ENCODE measurements around the gene C16orf82. TPM values are rescaled to one million over a fixed set of nuclear protein-coding genes. Genes with fewer than 3 reads are reported as not detected.

Gene C16orf82
- polyA plus RNA-seq, 2 donors: not detected

DNA sequence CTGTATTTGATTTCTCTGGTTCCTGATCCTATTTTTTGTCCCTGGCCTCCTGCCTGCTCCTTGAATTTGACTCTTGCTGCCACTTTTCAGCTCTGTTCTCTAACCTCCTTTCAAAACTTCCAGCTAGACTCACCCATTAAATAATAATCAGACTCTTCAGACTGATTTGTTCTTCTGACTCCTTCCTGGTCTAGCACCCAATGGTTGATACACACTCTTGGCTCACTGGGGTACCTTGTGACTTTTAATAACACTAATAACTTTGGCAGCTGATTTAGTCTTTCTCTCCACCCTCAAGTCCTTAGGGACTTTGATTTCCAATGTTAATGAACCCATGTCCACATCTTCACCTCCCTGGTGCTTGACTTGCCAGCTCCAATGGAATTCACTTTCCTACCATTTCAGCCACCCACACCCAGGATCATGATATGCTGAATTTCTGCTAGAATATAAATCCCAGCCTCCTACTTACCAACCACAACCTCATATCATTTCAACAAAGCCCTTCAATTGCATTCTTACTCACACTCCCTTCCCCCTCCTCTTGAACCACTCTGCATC lies 19.7 kb upstream of the C16orf82 start:
- Histone ChIP-seq H3K27me3 (ENCODE audit: control insufficient read depth in 1 of 2, insufficient read depth in 2 of 2, low read length in 2 of 2) (no peaks in the 10 kb centered on the region), H3K4me1 (ENCODE audit: control insufficient read depth in 2 of 2, insufficient read depth in 2 of 2, low read length in 1 of 2) (no peaks in the 10 kb centered on the region), H3K9me3 (ENCODE audit: control insufficient read depth in 2 of 2, insufficient read depth in 1 of 2, low read depth in 1 of 2, low read length in 1 of 2) (peaks cover 0 to 3% of the 10 kb centered on the region in 2 donors), H3K27ac (ENCODE audit: low read depth in 2 of 2, low read length in 1 of 2) (no peak overlapping the region), H3K36me3 (ENCODE audit: control insufficient read depth in 2 of 2, insufficient read depth in 2 of 2, low read length in 1 of 2) (no peaks in the 10 kb centered on the region), H3K4me3 (ENCODE audit: low read depth in 1 of 2, low read length in 2 of 2) (no peak overlapping the region)

DNA sequence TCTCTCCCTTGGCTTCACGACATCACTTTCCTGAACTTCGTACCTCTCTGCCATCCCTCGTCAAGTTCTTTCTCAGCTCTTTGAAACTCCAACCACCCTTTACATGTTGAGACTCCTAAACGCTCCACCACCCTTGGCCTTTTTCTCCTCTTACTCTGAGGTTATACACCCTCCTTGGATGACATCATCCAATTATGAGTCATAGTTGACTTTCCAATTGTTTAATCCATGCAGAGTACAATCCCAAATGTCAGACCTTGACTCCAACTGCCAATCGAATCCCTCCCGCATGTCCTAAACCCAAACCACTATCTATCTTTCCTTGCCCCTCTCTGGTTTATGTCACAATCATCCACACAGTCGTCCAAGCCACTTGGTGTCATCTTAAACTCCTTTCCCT lies 18.4 kb upstream of the C16orf82 start:
- H3K4me1 ChIP-seq (ENCODE audit: control insufficient read depth in 2 of 2, insufficient read depth in 2 of 2, low read length in 1 of 2): no peaks in the 10 kb centered on the region
- no peaks in the 10 kb centered on the region for H3K27me3 ChIP-seq (ENCODE audit: control insufficient read depth in 1 of 2, insufficient read depth in 2 of 2, low read length in 2 of 2)
- H3K36me3 ChIP-seq (ENCODE audit: control insufficient read depth in 2 of 2, insufficient read depth in 2 of 2, low read length in 1 of 2): no peaks in the 10 kb centered on the region
- H3K4me3 ChIP-seq (ENCODE audit: low read depth in 1 of 2, low read length in 2 of 2): no peak overlapping the region
- 58 to 62% methylated on average over 7 of the region's 7 CpGs for WGBS, 2 donors
- peaks cover 0 to 3% of the 10 kb centered on the region in 2 donors for H3K9me3 ChIP-seq (ENCODE audit: control insufficient read depth in 2 of 2, insufficient read depth in 1 of 2, low read depth in 1 of 2, low read length in 1 of 2)
- H3K27ac ChIP-seq (ENCODE audit: low read depth in 2 of 2, low read length in 1 of 2): no peak overlapping the region

DNA sequence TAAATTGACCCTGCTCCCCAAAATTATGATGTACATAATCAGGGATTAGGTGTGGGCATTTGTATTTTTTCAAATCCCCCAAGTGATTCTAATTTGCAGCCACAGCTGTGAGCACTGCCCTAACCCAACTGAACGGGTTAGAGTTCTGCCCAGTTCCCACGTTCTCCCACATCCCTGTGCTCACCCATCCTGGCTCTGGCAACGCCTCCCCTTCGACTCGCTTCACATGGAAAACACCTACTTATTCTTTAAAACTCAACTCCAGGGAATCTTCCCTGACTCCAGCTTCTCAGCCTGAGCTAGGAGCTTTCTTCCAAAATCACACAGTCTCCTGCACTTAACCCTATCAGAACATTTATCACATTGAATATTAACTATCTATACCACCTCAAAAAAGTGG lies 17.6 kb upstream of the C16orf82 start:
- Histone ChIP-seq H3K27me3 (ENCODE audit: control insufficient read depth in 1 of 2, insufficient read depth in 2 of 2, low read length in 2 of 2) (no peaks in the 10 kb centered on the region), H3K36me3 (ENCODE audit: control insufficient read depth in 2 of 2, insufficient read depth in 2 of 2, low read length in 1 of 2) (no peaks in the 10 kb centered on the region), H3K27ac (ENCODE audit: low read depth in 2 of 2, low read length in 1 of 2) (no peak overlapping the region), H3K4me3 (ENCODE audit: low read depth in 1 of 2, low read length in 2 of 2) (no peak overlapping the region), H3K4me1 (ENCODE audit: control insufficient read depth in 2 of 2, insufficient read depth in 2 of 2, low read length in 1 of 2) (no peaks in the 10 kb centered on the region), H3K9me3 (ENCODE audit: control insufficient read depth in 2 of 2, insufficient read depth in 1 of 2, low read depth in 1 of 2, low read length in 1 of 2) (peaks cover 0 to 3% of the 10 kb centered on the region in 2 donors)
- 79 to 84% methylated on average over 5 of the region's 5 CpGs for WGBS, 2 donors

DNA sequence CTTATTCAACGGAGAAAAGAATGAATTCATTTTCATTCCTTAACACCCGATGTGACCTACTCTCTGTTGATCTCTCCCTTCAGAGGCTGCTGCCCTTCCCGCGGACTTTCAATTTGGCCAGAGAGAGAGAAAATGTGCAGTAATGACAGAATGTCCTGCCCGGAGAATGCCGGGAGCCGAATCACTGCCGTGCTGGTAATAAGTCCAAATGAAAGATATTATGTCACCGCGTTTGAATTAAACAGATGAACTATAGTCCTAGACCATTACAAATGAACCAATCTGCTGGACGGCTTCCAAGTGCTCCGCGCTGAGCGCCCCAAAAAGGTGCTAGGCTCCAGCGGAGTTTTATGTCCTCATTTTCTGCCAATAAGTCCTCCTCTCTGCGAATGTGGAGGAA lies 14.7 kb upstream of the C16orf82 start:
- H3K4me1 ChIP-seq (ENCODE audit: control insufficient read depth in 2 of 2, insufficient read depth in 2 of 2, low read length in 1 of 2): no peaks in the 10 kb centered on the region
- H3K9me3 ChIP-seq (ENCODE audit: control insufficient read depth in 2 of 2, insufficient read depth in 1 of 2, low read depth in 1 of 2, low read length in 1 of 2): peaks cover 0 to 3% of the 10 kb centered on the region in 2 donors
- no peaks in the 10 kb centered on the region for H3K36me3 ChIP-seq (ENCODE audit: control insufficient read depth in 2 of 2, insufficient read depth in 2 of 2, low read length in 1 of 2)
- no peak overlapping the region for H3K4me3 ChIP-seq (ENCODE audit: low read depth in 1 of 2, low read length in 2 of 2)
- H3K27ac ChIP-seq (ENCODE audit: low read depth in 2 of 2, low read length in 1 of 2): no peak overlapping the region
- no peaks in the 10 kb centered on the region for H3K27me3 ChIP-seq (ENCODE audit: control insufficient read depth in 1 of 2, insufficient read depth in 2 of 2, low read length in 2 of 2)
- WGBS, 2 donors: 78 to 80% methylated on average over 16 of the region's 16 CpGs

DNA sequence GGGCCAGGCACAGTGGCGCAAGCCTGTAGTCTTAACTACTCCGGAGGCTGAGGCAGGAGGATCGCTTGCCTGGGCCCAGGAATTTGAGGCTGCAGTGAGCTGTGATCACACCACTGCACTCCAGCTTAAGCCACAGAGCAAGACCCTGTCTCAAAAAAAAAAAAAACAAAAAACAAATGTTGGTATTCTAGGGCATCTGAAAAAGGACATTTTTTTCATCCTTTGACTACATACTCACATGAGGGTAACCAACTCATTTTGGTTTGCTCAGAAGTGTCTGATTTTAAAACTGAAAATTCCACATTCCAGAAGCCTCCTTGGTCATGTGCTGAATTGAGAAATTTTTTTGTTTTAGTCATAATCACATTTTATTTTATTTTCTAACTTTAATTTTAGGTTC lies 12.7 kb upstream of the C16orf82 start:
- Histone ChIP-seq H3K4me3 (ENCODE audit: low read depth in 1 of 2, low read length in 2 of 2) (no peak overlapping the region), H3K27me3 (ENCODE audit: control insufficient read depth in 1 of 2, insufficient read depth in 2 of 2, low read length in 2 of 2) (no peaks in the 10 kb centered on the region), H3K9me3 (ENCODE audit: control insufficient read depth in 2 of 2, insufficient read depth in 1 of 2, low read depth in 1 of 2, low read length in 1 of 2) (peaks cover 0 to 3% of the 10 kb centered on the region in 2 donors), H3K4me1 (ENCODE audit: control insufficient read depth in 2 of 2, insufficient read depth in 2 of 2, low read length in 1 of 2) (no peaks in the 10 kb centered on the region), H3K27ac (ENCODE audit: low read depth in 2 of 2, low read length in 1 of 2) (no peak overlapping the region), H3K36me3 (ENCODE audit: control insufficient read depth in 2 of 2, insufficient read depth in 2 of 2, low read length in 1 of 2) (no peaks in the 10 kb centered on the region)
- WGBS, 2 donors: 96% methylated on average over 3 of the region's 3 CpGs

DNA sequence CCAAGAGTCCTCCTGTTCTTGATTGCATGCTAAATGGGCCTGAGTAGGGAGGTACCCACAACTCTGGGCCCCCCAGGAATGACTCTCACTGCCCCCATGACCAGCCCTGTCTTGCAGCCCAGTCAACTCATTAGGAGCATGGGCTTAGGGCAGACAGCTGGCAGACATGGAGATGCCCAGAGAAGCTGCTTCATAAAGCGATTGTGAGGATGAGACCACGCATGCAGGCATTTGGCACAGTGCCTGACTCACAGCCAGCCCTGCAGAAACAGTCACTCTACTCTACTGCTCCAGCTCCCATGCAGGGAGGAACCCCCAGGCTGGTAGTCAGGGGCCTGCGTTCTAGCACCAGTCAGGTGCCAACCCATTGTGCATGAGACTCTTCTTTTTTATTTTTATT lies 8.4 kb upstream of the C16orf82 start:
- Histone ChIP-seq H3K36me3 (ENCODE audit: control insufficient read depth in 2 of 2, insufficient read depth in 2 of 2, low read length in 1 of 2) (no peaks in the 10 kb centered on the region), H3K27ac (ENCODE audit: low read depth in 2 of 2, low read length in 1 of 2) (no peak overlapping the region), H3K4me1 (ENCODE audit: control insufficient read depth in 2 of 2, insufficient read depth in 2 of 2, low read length in 1 of 2) (no peaks in the 10 kb centered on the region), H3K4me3 (ENCODE audit: low read depth in 1 of 2, low read length in 2 of 2) (no peak overlapping the region), H3K9me3 (ENCODE audit: control insufficient read depth in 2 of 2, insufficient read depth in 1 of 2, low read depth in 1 of 2, low read length in 1 of 2) (peaks cover 0 to 3% of the 10 kb centered on the region in 2 donors), H3K27me3 (ENCODE audit: control insufficient read depth in 1 of 2, insufficient read depth in 2 of 2, low read length in 2 of 2) (no peaks in the 10 kb centered on the region)
- 59 to 70% methylated on average over 3 of the region's 3 CpGs for WGBS, 2 donors

DNA sequence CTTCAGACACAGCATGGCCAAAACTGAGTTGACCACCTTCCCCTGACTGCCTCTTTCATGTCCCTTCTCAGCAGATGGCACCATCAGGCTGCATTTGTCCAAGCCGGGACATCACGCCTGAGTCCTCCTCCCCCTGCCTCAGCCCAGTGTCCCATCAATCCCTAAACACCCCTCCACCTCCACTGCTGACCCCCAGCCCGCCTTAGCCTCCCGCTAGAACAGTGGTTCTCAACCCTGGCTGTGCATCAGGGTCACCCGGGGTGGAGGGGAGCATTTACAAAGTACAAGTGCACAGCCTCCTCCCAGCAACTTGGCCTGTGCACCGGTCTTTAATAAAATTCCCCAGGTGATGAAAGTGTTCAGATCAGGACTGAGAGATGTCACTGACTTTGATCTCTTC lies 4.0 kb downstream of the C16orf82 start:
- Histone ChIP-seq H3K27ac (ENCODE audit: low read depth in 2 of 2, low read length in 1 of 2) (no peak overlapping the region), H3K36me3 (ENCODE audit: control insufficient read depth in 2 of 2, insufficient read depth in 2 of 2, low read length in 1 of 2) (no peaks in the 10 kb centered on the region), H3K4me3 (ENCODE audit: low read depth in 1 of 2, low read length in 2 of 2) (no peak overlapping the region), H3K4me1 (ENCODE audit: control insufficient read depth in 2 of 2, insufficient read depth in 2 of 2, low read length in 1 of 2) (no peaks in the 10 kb centered on the region), H3K9me3 (ENCODE audit: control insufficient read depth in 2 of 2, insufficient read depth in 1 of 2, low read depth in 1 of 2, low read length in 1 of 2) (peaks cover 0 to 2% of the 10 kb centered on the region in 2 donors), H3K27me3 (ENCODE audit: control insufficient read depth in 1 of 2, insufficient read depth in 2 of 2, low read length in 2 of 2) (no peaks in the 10 kb centered on the region)
- 66 to 82% methylated on average over 6 of the region's 6 CpGs for WGBS, 2 donors

DNA sequence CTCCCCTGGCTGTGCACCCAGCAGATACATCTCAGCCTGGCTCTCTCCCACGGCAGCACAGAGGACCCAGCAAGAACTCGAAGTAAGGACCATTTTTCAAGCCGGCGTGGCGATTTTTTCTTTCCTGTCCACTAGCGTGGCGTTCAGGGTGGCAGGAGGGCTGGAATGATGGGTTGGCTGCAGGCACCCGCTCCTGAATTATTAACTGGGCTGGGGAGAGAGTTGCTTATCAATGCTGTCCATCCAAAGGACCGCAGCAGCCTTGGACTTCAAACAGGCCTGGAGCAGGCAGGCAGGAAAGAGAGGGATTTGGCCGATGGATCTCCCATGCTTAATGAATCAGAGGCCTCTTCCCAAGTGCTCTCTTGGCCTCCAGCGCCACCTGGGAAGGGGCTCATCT lies 7.0 kb downstream of the C16orf82 start:
- H3K36me3 ChIP-seq (ENCODE audit: control insufficient read depth in 2 of 2, insufficient read depth in 2 of 2, low read length in 1 of 2): no peaks in the 10 kb centered on the region
- WGBS, 2 donors: 83% methylated on average over 11 of the region's 11 CpGs
- H3K4me1 ChIP-seq (ENCODE audit: control insufficient read depth in 2 of 2, insufficient read depth in 2 of 2, low read length in 1 of 2): no peaks in the 10 kb centered on the region
- H3K4me3 ChIP-seq (ENCODE audit: low read depth in 1 of 2, low read length in 2 of 2): no peak overlapping the region
- no peak overlapping the region for H3K27ac ChIP-seq (ENCODE audit: low read depth in 2 of 2, low read length in 1 of 2)
- H3K27me3 ChIP-seq (ENCODE audit: control insufficient read depth in 1 of 2, insufficient read depth in 2 of 2, low read length in 2 of 2): no peaks in the 10 kb centered on the region
- no peaks in the 10 kb centered on the region for H3K9me3 ChIP-seq (ENCODE audit: control insufficient read depth in 2 of 2, insufficient read depth in 1 of 2, low read depth in 1 of 2, low read length in 1 of 2)

DNA sequence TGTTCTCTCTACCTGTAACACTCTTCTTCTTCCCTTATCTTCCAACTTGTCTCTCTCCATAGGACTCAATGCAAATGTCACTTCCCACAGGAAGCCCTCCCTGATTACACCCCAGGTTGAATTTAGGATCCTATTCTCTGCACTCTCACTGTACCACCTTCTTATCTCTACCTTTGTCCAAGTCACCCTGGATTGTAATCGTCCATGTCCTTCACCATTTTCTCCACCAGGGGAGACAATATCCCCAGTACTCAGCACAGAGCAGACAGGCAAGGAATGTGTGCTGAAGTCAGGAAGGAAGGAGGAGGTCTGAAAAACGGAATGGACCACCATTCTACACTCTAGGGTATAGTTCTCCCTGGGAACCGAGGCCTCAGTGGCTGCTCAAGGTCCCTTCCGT lies 14.2 kb downstream of the C16orf82 start:
- WGBS, 2 donors: 14 to 24% methylated on average over 4 of the region's 4 CpGs
- Histone ChIP-seq H3K27me3 (ENCODE audit: control insufficient read depth in 1 of 2, insufficient read depth in 2 of 2, low read length in 2 of 2) (no peaks in the 10 kb centered on the region), H3K4me3 (ENCODE audit: low read depth in 1 of 2, low read length in 2 of 2) (no peak overlapping the region), H3K27ac (ENCODE audit: low read depth in 2 of 2, low read length in 1 of 2) (no peak overlapping the region), H3K4me1 (ENCODE audit: control insufficient read depth in 2 of 2, insufficient read depth in 2 of 2, low read length in 1 of 2) (no peaks in the 10 kb centered on the region), H3K36me3 (ENCODE audit: control insufficient read depth in 2 of 2, insufficient read depth in 2 of 2, low read length in 1 of 2) (no peaks in the 10 kb centered on the region), H3K9me3 (ENCODE audit: control insufficient read depth in 2 of 2, insufficient read depth in 1 of 2, low read depth in 1 of 2, low read length in 1 of 2) (no peaks in the 10 kb centered on the region)

DNA sequence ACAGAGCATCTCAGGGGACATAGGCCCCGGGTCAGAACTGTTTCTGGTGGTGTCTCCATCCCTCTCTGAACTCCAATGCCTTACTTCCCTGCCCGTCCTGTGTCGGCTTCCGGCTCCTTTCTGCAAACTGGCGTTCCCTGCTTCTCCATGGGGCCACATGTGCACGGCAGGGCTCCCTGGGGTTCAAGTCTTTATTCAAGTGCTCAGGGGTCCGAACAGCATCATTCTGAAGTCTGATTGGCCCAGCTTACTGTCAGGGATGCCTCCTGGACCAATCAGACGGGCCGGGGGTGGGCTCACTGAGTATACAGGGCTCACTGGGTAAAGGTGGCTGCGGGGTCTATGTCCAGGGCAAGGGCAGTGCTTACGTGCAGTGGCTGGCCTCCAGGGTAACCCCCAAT lies 17.1 kb downstream of the C16orf82 start:
- WGBS, 2 donors: 40 to 46% methylated on average over 11 of the region's 11 CpGs

More for the DNA sequence above, 17.1 kb downstream of the C16orf82 start:
- Histone ChIP-seq H3K27ac (ENCODE audit: low read depth in 2 of 2, low read length in 1 of 2) (no peak overlapping the region), H3K4me3 (ENCODE audit: low read depth in 1 of 2, low read length in 2 of 2) (no peak overlapping the region), H3K27me3 (ENCODE audit: control insufficient read depth in 1 of 2, insufficient read depth in 2 of 2, low read length in 2 of 2) (no peaks in the 10 kb centered on the region), H3K9me3 (ENCODE audit: control insufficient read depth in 2 of 2, insufficient read depth in 1 of 2, low read depth in 1 of 2, low read length in 1 of 2) (peaks cover 0 to 2% of the 10 kb centered on the region in 2 donors), H3K4me1 (ENCODE audit: control insufficient read depth in 2 of 2, insufficient read depth in 2 of 2, low read length in 1 of 2) (no peaks in the 10 kb centered on the region), H3K36me3 (ENCODE audit: control insufficient read depth in 2 of 2, insufficient read depth in 2 of 2, low read length in 1 of 2) (no peaks in the 10 kb centered on the region)

Measured in esophagus (tissue), 2 donors.